Psoas muscle (tissue), 8 donors: ENCODE measurements around the gene OR2V2. TPM values are rescaled to one million over a fixed set of nuclear protein-coding genes. Genes with fewer than 3 reads are reported as not detected.

ENCODE experiments used
- ATAC-seq, 4 donors: fragments of 200-7000 bp; cut with Tn5 transposase; one replicate each; pipeline ENCODE4 v1.9.1; 2020; ENCODE audit warnings: moderate library complexity in 3 of 4, mild to moderate bottlenecking in 2 of 4
- DNase-seq, 2 donors: peaks; one replicate each; pipeline ENCODE4 v3.0.0-alpha.2; 2020
- H3K27ac ChIP-seq: fragments of 200-600 bp; one replicate; pipeline ENCODE4 v1.8.0; 2022
- H3K27me3 ChIP-seq, 3 donors: fragments of 200-600 bp in 1 of 3; one replicate each; pipeline versions ENCODE4 v1.6.1 to v1.8.0; 2013 to 2022; ENCODE audit warnings: low read length in 2 of 3, mild to moderate bottlenecking in 2 of 3, moderate library complexity in 1 of 3; ENCODE audit not compliant: insufficient read depth in 3 of 3
- H3K36me3 ChIP-seq, 2 donors: fragments of 200-600 bp in 1 of 2; one replicate each; pipeline versions ENCODE4 v1.6.1 to v1.8.0; 2013 to 2022; ENCODE audit warnings: low read depth in 1 of 2, mild to moderate bottlenecking in 1 of 2, moderate library complexity in 1 of 2; ENCODE audit not compliant: insufficient read depth in 1 of 2
- H3K4me1 ChIP-seq: fragments of 200-600 bp; one replicate; pipeline ENCODE4 v1.8.0; 2022
- H3K4me3 ChIP-seq: fragments of 200-600 bp; one replicate; pipeline ENCODE4 v1.8.0; 2022; ENCODE audit warnings: mild to moderate bottlenecking
- H3K9me3 ChIP-seq: fragments of 200-600 bp; one replicate; pipeline ENCODE4 v1.8.0; 2022
- WGBS, 3 donors: extraction: QIAGEN DNeasy Blood & Tissue Kit; methylation state at CpG; one replicate each; pipeline versions ENCODE4 v1.1.6 to v1.1.7; 2013; 5-methylcytosine and 5-hydroxymethylcytosine counted together
- intact Hi-C, 2 donors: fragments of 100-400 bp; cut with DNase I; formaldehyde crosslinking; loops; one replicate each; pipeline versions ENCODE4 v1.11.0 to v1.14.2; 2022
- polyA plus RNA-seq, 3 donors: library from polyadenylated mRNA; stranded (reverse); fragments of 200-250 nt; gene quantifications; one replicate each; pipeline ENCODE4 v1.2.3, GENCODE V29; 2013
- total RNA-seq, 4 donors: library from RNA; stranded (reverse); fragmentation: NEBNext Ultra II Directional in 2 of 4; extraction: Animal tissue kit (Norgen Biotek cat#: 25700) in 2 of 4; gene quantifications; one replicate each; pipeline versions ENCODE4 v1.2.1 to v1.2.4, GENCODE V29; 2021 to 2023
- TF ChIP-seq, protein P1 (sequence below): fragments of 200-600 bp; IDR thresholded peaks from one replicate; pipeline ENCODE4 v1.8.0; 2022; ENCODE audit warnings: antibody characterized with exemption
- donor health status: healthy with polysubstance abuse.
- donor health status: DM: no; HTN: no; CAD: no; lungs with moderate emphysema.
- donor health status: Bipolar disorder and iron deficiency.
- donor health status: healthy.
- donor health status: DM: yes; HTN: yes; CAD: no.
- donor health status: DM: no; HTN: no; CAD: no.
- donor health status: DM: no; HTN: no; CAD: no.
- donor health status: DM: yes; HTN: yes; CAD: no.

OR2V2 gene
- total and polyA plus RNA-seq, 7 donors = not detected

GRCh38 chr5:181197326-181197951, 50.1 kb downstream of the OR2V2 start:
- 63 to 71% (median 69%) methylated on average over 8 of the region's 8 CpGs for WGBS, 3 donors
- no peak overlapping the region for H3K4me3 ChIP-seq
- peaks cover 0 to 51% of the 10 kb centered on the region in 2 donors for H3K36me3 ChIP-seq
- ATAC-seq (no peak), DNase-seq (no peak)
- intact Hi-C loops = no loop called here
- TF ChIP-seq, protein P1, sequence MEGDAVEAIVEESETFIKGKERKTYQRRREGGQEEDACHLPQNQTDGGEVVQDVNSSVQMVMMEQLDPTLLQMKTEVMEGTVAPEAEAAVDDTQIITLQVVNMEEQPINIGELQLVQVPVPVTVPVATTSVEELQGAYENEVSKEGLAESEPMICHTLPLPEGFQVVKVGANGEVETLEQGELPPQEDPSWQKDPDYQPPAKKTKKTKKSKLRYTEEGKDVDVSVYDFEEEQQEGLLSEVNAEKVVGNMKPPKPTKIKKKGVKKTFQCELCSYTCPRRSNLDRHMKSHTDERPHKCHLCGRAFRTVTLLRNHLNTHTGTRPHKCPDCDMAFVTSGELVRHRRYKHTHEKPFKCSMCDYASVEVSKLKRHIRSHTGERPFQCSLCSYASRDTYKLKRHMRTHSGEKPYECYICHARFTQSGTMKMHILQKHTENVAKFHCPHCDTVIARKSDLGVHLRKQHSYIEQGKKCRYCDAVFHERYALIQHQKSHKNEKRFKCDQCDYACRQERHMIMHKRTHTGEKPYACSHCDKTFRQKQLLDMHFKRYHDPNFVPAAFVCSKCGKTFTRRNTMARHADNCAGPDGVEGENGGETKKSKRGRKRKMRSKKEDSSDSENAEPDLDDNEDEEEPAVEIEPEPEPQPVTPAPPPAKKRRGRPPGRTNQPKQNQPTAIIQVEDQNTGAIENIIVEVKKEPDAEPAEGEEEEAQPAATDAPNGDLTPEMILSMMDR = no peak
- H3K9me3 ChIP-seq = no peaks in the 10 kb centered on the region
- no peak overlapping the region for H3K27ac ChIP-seq
- H3K27me3 ChIP-seq = no peaks in the 10 kb centered on the region
- peaks cover 7% of the 10 kb centered on the region for H3K4me1 ChIP-seq

- Histone ChIP-seq H3K27ac (no peak overlapping the region), H3K36me3 (peaks cover 0 to 51% of the 10 kb centered on the region in 2 donors), H3K9me3 (no peaks in the 10 kb centered on the region), H3K27me3 (no peaks in the 10 kb centered on the region), H3K4me3 (no peak overlapping the region), H3K4me1 (peaks cover 12% of the 10 kb centered on the region)
- DNase-seq (peak in 1 of 2 donors; percentile 48), ATAC-seq (no peak)
- 65 to 67% (median 66%) methylated on average over 12 of the region's 12 CpGs for WGBS, 3 donors
- intact Hi-C loops = no loop called here
- TF ChIP-seq, protein P1 = no peak
Observed at GRCh38 chr5:181198106-181198685, 50.8 kb downstream of the OR2V2 start.

DNA sequence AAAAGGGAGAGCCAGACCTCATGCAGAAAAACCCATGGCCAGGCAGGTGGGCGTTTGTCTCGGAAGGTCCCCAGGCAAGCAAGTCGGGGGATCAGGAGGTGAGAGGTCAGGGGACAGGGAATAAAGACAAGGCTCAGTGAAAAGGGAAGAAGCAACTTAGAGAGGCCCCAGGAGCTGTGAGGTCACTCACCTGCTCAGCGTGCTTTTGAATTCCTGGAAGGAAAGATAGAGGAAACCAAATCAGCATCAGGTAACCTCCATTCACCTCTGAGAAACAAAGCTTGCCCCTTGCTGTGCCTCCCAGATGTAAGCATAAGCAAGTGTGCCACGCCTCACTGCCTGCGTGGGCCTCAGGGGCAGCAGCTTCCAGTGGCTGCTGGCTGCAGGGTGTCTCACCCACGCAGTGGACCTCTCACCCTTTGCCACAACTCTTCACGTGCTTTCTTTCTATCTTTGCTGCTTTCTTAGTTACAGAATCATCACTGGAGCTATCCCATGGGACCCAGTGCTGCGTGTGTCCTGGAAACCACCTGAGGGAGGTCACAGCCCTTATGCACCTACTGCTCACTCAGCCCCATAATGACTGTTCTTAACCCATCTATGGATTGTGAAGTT, 51.6 kb downstream of the OR2V2 start:
- Histone ChIP-seq H3K4me3 (no peak overlapping the region), H3K27me3 (no peaks in the 10 kb centered on the region), H3K36me3 (peaks cover 0 to 51% of the 10 kb centered on the region in 2 donors), H3K4me1 (peaks cover 19% of the 10 kb centered on the region), H3K27ac (peak overlapping the region; percentile 36), H3K9me3 (no peaks in the 10 kb centered on the region)
- DNase-seq (no peak), ATAC-seq (no peak)
- TF ChIP-seq, protein P1 = no peak
- intact Hi-C loops = no loop called here
- 62 to 64% (median 63%) methylated on average over 9 of the region's 9 CpGs for whole genome bisulfite sequencing, 3 donors

GRCh38 chr5:181199881-181200638, 52.7 kb downstream of the OR2V2 start:
- TF ChIP-seq, protein P1 = no peak
- intact Hi-C loops = no loop called here
- 47 to 57% (median 50%) methylated on average over 12 of the region's 12 CpGs for WGBS, 3 donors
- H3K9me3 ChIP-seq = no peaks in the 10 kb centered on the region
- peaks cover 19% of the 10 kb centered on the region for H3K4me1 ChIP-seq
- H3K27ac ChIP-seq = peak overlapping the region; percentile 46
- peak in 2 of 4 donors; percentile 31 for ATAC-seq
- no peak for DNase-seq
- H3K27me3 ChIP-seq = no peaks in the 10 kb centered on the region
- peaks cover 0 to 51% of the 10 kb centered on the region in 2 donors for H3K36me3 ChIP-seq
- H3K4me3 ChIP-seq = no peak overlapping the region
